ENCODE data around the gene SEC62. TPM values are rescaled to one million over a fixed set of nuclear protein-coding genes. Genes with fewer than 3 reads are reported as not detected.

Gene SEC62
- total RNA-seq, 2 donors from 2014 or later, result 27.3 to 49.0 TPM

DNA sequence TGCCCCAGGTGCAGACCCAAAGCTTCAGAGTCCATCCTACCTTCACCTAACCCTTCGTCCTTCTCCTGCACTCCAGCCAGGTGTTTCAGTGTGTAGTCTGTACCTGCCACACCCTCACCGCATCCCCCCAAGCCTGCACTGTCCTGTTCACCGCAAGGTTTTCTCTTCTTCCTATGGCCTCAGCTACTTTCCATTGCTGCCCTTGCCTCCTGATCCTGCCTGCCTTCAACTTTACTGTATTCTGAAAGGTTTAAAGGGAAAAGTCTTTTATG lies 80.5 kb downstream of the SEC62 start:
- H3K36me3 ChIP-seq, result no peaks in the 10 kb centered on the region
- no peak overlapping the region for H3K4me3 ChIP-seq
- no peaks in the 10 kb centered on the region for H3K4me1 ChIP-seq (ENCODE audit: control insufficient read depth in 1 of 2, low read depth in 2 of 2)
- H3K9me3 ChIP-seq, result no peaks in the 10 kb centered on the region
- H3K27me3 ChIP-seq (replicated peaks; ENCODE audit: insufficient read depth), result no peaks in the 10 kb centered on the region
- TF ChIP-seq, protein P1, sequence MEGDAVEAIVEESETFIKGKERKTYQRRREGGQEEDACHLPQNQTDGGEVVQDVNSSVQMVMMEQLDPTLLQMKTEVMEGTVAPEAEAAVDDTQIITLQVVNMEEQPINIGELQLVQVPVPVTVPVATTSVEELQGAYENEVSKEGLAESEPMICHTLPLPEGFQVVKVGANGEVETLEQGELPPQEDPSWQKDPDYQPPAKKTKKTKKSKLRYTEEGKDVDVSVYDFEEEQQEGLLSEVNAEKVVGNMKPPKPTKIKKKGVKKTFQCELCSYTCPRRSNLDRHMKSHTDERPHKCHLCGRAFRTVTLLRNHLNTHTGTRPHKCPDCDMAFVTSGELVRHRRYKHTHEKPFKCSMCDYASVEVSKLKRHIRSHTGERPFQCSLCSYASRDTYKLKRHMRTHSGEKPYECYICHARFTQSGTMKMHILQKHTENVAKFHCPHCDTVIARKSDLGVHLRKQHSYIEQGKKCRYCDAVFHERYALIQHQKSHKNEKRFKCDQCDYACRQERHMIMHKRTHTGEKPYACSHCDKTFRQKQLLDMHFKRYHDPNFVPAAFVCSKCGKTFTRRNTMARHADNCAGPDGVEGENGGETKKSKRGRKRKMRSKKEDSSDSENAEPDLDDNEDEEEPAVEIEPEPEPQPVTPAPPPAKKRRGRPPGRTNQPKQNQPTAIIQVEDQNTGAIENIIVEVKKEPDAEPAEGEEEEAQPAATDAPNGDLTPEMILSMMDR (IDR thresholded peaks at IDR 0.05), result no peak
- no peak for ATAC-seq (ENCODE audit: insufficient number of reproducible peaks, low FRiP score, low read depth)
- no peak overlapping the region for H3K27ac ChIP-seq
- no peak for DNase-seq (ENCODE audit: low spot score)

Other genes with a start within 250 kb of the SEC62 start
- gene TERC, start 201.7 kb upstream of the SEC62 start, total RNA-seq, result 100 to 1,000 TPM; 126 to 132 TPM
- 1 to 10 TPM; 2.7 to 3.1 TPM for gene ACTRT3, start 197.2 kb upstream of the SEC62 start, total RNA-seq
- gene MYNN, start 193.4 kb upstream of the SEC62 start, total RNA-seq, result 10 to 100 TPM; 10.8 to 14.3 TPM
- not detected for gene LRRIQ4, start 153.9 kb upstream of the SEC62 start, total RNA-seq
- gene LRRC34, start 153.9 kb upstream of the SEC62 start, total RNA-seq, result 1 to 10 TPM; 4.5 to 5.1 TPM
- not detected for gene LRRC31, start 96.9 kb upstream of the SEC62 start, total RNA-seq
- not detected for gene SAMD7, start 55.2 kb upstream of the SEC62 start, total RNA-seq
- 1 to 10 TPM; 2.2 to 2.3 TPM for gene GPR160, start 71.2 kb downstream of the SEC62 start, total RNA-seq
- gene PHC3, start 214.9 kb downstream of the SEC62 start, total RNA-seq, result 100 to 1,000 TPM in 1 of 2 donors, 10 to 100 TPM in 1; 78.0 to 123 TPM